ENCODE results near the gene NAA11. TPM values are rescaled to one million over a fixed set of nuclear protein-coding genes. Genes with fewer than 3 reads are reported as not detected.

NAA11 gene
- total RNA-seq, 6 experiments from 2014 or later, result not detected

DNA sequence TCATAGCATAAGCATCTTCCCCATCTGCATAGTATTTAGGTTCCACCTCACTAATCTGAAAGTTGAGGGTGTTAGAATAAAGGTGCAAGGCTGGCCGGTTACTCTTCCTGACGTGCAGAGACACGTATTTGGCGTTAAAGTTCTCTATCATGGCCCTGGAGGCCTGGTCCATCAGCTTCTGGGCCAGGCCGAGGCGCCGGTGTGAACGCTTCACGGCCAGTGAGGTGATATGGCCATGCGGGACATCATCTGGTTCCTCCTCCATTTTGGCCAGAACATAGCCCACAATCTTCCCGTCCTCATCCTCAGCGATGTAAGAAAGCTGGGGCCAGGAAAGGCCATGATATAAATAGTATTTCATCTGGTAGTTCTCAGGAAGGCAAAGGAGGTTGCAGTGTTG, 425 bp downstream of the NAA11 start:
- no peak overlapping the region for H3K4me3 ChIP-seq
- DNase-seq, result no peak
- no peaks in the 10 kb centered on the region for H3K27me3 ChIP-seq
- ATAC-seq, result no peak
- TF ChIP-seq, protein P1, sequence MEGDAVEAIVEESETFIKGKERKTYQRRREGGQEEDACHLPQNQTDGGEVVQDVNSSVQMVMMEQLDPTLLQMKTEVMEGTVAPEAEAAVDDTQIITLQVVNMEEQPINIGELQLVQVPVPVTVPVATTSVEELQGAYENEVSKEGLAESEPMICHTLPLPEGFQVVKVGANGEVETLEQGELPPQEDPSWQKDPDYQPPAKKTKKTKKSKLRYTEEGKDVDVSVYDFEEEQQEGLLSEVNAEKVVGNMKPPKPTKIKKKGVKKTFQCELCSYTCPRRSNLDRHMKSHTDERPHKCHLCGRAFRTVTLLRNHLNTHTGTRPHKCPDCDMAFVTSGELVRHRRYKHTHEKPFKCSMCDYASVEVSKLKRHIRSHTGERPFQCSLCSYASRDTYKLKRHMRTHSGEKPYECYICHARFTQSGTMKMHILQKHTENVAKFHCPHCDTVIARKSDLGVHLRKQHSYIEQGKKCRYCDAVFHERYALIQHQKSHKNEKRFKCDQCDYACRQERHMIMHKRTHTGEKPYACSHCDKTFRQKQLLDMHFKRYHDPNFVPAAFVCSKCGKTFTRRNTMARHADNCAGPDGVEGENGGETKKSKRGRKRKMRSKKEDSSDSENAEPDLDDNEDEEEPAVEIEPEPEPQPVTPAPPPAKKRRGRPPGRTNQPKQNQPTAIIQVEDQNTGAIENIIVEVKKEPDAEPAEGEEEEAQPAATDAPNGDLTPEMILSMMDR (IDR thresholded peaks at IDR 0.05), result no peak
- TF ChIP-seq POLR2A (IDR thresholded peaks at IDR 0.05), result no peak
- H3K4me1 ChIP-seq, result no peaks in the 10 kb centered on the region
- H3K36me3 ChIP-seq, result no peaks in the 10 kb centered on the region
- intact Hi-C loops (cut with DNase I), result no loop called here
- 72% methylated on average over 9 of the region's 12 CpGs for WGBS (ENCODE audit: insufficient coverage, low coverage, low lambda C conversion rate, missing lambda C conversion rate)
- no peaks in the 10 kb centered on the region for H3K9me3 ChIP-seq
- H3K27ac ChIP-seq, result no peak overlapping the region

DNA sequence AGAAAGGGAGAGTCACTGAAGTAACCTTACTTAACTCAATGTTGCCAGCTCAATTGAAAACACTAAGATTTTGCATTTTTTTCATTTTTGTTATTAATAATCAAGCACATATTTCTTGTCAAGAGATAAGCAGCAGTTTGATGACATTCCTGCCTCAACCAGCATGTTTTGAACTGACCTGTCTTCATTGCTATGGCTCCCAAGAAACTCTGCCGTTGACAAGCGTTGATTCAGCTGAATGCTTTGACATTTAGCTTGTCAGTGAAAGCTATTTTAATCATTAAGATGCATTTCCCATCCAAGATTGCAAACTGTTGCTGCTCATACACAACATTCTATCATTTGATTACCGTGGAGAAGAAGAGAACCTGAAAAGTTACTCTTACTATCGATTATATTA, 5.9 kb downstream of the NAA11 start:
- Histone ChIP-seq H3K27ac (no peak overlapping the region), H3K9me3 (no peaks in the 10 kb centered on the region), H3K27me3 (no peaks in the 10 kb centered on the region), H3K4me3 (no peak overlapping the region), H3K36me3 (no peaks in the 10 kb centered on the region), H3K4me1 (no peaks in the 10 kb centered on the region)
- ATAC-seq, result no peak
- no peak for DNase-seq
- TF ChIP-seq, protein P1 (IDR thresholded peaks at IDR 0.05), result no peak
- no peak for TF ChIP-seq POLR2A (IDR thresholded peaks at IDR 0.05)
- intact Hi-C loops (cut with DNase I), result no loop called here
- 50% methylated on average over 4 of the region's 4 CpGs for WGBS (ENCODE audit: insufficient coverage, low coverage, low lambda C conversion rate, missing lambda C conversion rate)

DNA sequence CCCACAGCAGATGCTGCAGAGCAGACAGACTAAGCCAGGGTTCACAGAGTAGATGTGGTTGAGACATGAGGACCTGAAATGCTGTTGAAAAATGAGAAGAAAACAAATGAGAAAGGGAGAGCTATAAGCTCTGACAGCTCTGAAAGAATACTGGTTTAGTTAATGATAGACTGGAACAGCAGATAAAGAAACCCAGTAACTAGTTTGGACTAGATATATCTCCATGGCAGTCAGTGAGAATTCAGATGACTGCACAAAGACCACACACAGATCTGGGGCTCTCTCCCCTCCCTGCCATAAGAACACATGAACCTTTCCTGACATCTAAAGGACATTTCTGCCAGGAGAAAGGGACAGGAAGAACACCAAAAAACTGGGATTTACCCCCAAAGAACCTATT, 8.2 kb downstream of the NAA11 start:
- ATAC-seq, result no peak
- Histone ChIP-seq H3K27me3 (no peaks in the 10 kb centered on the region), H3K27ac (no peak overlapping the region), H3K4me3 (no peak overlapping the region), H3K4me1 (no peaks in the 10 kb centered on the region), H3K9me3 (no peaks in the 10 kb centered on the region), H3K36me3 (no peaks in the 10 kb centered on the region)
- no peak for DNase-seq
- intact Hi-C loops (cut with DNase I), result no loop called here
- no peak for TF ChIP-seq POLR2A (IDR thresholded peaks at IDR 0.05)
- TF ChIP-seq, protein P1 (IDR thresholded peaks at IDR 0.05), result no peak

DNA sequence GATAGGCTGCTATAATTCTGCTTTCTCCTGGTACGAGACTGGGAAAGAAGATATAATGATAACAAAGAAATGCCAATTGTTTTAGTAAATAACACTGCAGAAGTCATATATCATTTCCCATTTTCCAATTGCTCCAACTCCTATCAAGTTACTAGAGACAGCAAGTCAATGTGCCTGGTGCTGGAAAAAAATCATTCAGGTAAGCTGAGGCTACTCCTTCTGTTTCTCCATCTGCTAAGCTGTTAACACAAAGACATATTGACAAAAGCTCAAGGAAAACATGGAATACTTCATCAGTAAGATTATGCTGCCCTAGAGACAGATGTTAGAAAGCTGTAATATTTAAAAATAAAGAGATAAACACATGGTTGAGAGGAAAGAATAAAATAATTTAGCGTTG, 10.0 kb downstream of the NAA11 start:
- Histone ChIP-seq H3K36me3 (no peaks in the 10 kb centered on the region), H3K27ac (no peak overlapping the region), H3K27me3 (no peaks in the 10 kb centered on the region), H3K9me3 (no peaks in the 10 kb centered on the region), H3K4me3 (no peak overlapping the region), H3K4me1 (no peaks in the 10 kb centered on the region)
- intact Hi-C loops (cut with DNase I), result no loop called here
- DNase-seq, result no peak
- 58% methylated on average over 2 of the region's 2 CpGs for WGBS (ENCODE audit: insufficient coverage, low coverage, low lambda C conversion rate, missing lambda C conversion rate)
- ATAC-seq, result no peak
- TF ChIP-seq, protein P1 (IDR thresholded peaks at IDR 0.05), result no peak
- TF ChIP-seq POLR2A (IDR thresholded peaks at IDR 0.05), result no peak

DNA sequence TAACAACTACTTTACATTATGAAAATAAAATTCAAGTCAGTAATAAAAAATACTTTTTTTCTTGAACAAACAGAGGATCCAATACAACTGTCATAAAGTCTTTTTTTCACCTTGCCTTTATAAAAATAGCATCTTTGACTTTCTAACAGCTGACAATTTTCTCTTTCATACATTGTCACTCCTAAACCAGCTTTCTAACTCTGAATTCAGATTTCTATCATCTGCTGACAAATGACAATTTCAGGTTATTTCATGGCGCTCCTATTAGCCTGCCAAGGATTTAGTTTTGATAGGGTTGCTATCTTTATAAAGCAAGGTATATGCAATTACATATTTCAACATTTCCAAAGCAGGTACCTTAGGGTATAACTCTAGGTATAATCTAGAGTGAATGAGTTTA, 14.6 kb downstream of the NAA11 start:
- Histone ChIP-seq H3K9me3 (no peaks in the 10 kb centered on the region), H3K4me3 (no peak overlapping the region), H3K27ac (no peak overlapping the region), H3K36me3 (no peaks in the 10 kb centered on the region), H3K27me3 (no peaks in the 10 kb centered on the region), H3K4me1 (no peaks in the 10 kb centered on the region)
- intact Hi-C loops (cut with DNase I), result no loop called here
- DNase-seq, result no peak
- 63% methylated on average over 1 of the region's 1 CpG for WGBS (ENCODE audit: insufficient coverage, low coverage, low lambda C conversion rate, missing lambda C conversion rate)
- TF ChIP-seq, protein P1 (IDR thresholded peaks at IDR 0.05), result no peak
- TF ChIP-seq POLR2A (IDR thresholded peaks at IDR 0.05), result no peak
- no peak for ATAC-seq

Measured in right lobe of liver (tissue), 6 donors.